Measurements from ENCODE around the gene MDK.

- no peak for TF ChIP-seq CTCF (IDR thresholded peaks at IDR 0.05; ENCODE audit: low read depth, low read length)
- no peak for TF ChIP-seq POLR2A (IDR thresholded peaks at IDR 0.05; ENCODE audit: extremely low read depth, insufficient read length)
- TF ChIP-seq, protein P1, sequence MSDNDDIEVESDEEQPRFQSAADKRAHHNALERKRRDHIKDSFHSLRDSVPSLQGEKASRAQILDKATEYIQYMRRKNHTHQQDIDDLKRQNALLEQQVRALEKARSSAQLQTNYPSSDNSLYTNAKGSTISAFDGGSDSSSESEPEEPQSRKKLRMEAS (IDR thresholded peaks at IDR 0.05; ENCODE audit: low read depth, low read length): no peak
Measured at GRCh38 chr11:46345881-46346484, 35.5 kb upstream of the MDK start.

All from NB4 (cell line).